ENCODE results near the gene RELN.

DNA sequence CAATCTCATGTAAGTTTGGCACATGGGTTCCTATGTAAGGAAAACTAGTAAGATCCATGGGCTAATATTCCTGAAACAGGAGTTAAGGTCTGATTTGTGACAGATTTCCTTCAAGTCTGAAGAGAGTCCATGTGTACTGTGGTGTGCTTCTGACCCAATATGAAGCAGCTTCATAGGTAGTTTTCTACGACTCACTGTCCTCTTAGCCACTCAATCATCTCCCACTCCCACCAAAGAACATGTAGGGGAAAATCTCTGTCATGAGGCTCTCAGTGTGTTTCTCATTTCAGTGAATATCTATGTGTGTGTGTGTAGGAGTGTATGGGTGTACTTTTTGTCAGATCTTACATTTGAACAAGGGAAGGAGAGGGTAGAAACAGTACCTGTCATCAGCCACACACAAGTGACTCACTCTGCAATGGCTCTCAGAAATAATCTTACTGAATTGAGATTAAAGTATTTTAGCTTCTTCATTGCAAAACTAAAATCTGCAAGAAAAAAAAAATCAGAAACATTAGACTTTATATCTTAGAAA, 31.1 kb downstream of the RELN start:
- TF ChIP-seq POLR2AphosphoS5 (IDR thresholded peaks at IDR 0.05; ENCODE audit: low read depth, low read length), result no peak
- TF ChIP-seq SPI1 (IDR thresholded peaks at IDR 0.05; ENCODE audit: low read depth, low read length), result no peak
- TF ChIP-seq PAX5 (IDR thresholded peaks at IDR 0.05; ENCODE audit: insufficient read depth, low read length, severe bottlenecking), result no peak
- TF ChIP-seq TAF1 (IDR thresholded peaks at IDR 0.05; ENCODE audit: low read depth, low read length), result no peak
- TF ChIP-seq POLR2A (IDR thresholded peaks at IDR 0.05; ENCODE audit: low read depth, low read length), result no peak
